HL-60 (cell line): ENCODE results near the gene STRIP2.
A peak's percentile ranks its signal among the peaks of the same experiment; 100 is the strongest.

Source experiments
- DNase-seq, 2 experiments: peaks; one replicate each; pipeline ENCODE4 v3.0.0-alpha.2; 2010 to 2020; ENCODE audit warnings: low read depth in 1 of 2, low spot score in 1 of 2
- H3K27ac ChIP-seq: fragments of 250-450 bp; sonication (Bioruptor Pico); replicated peaks from 2 replicates; pipeline ENCODE4 v1.5.1; 2020; ENCODE audit warnings: mild to moderate bottlenecking, moderate library complexity
- H3K27me3 ChIP-seq: fragments of 250-450 bp; sonication (Bioruptor Pico); 2 replicates; pipeline ENCODE4 v1.5.1; 2021; ENCODE audit warnings: mild to moderate bottlenecking, moderate library complexity; ENCODE audit not compliant: insufficient read depth, poor library complexity, severe bottlenecking
- H3K4me3 ChIP-seq: replicated peaks from 2 replicates; pipeline ENCODE4 v1.5.1; 2011; ENCODE audit warnings: mild to moderate bottlenecking, control low read depth, low read length; ENCODE audit not compliant: insufficient read depth
- GABPA ChIP-seq: IDR thresholded peaks from 2 replicates; pipeline ENCODE4 v1.6.1; 2012; ENCODE audit warnings: low read depth
- POLR2AphosphoS5 ChIP-seq: IDR thresholded peaks from 2 replicates; pipeline ENCODE4 v1.6.1; 2012; ENCODE audit warnings: low read depth
- SPI1 ChIP-seq: IDR thresholded peaks from 2 replicates; pipeline ENCODE4 v1.6.1; 2012; ENCODE audit warnings: low read depth, mild to moderate bottlenecking, borderline replicate concordance
- TF ChIP-seq, protein P1 (sequence below): IDR thresholded peaks from 2 replicates; pipeline ENCODE4 v1.6.1; 2012; ENCODE audit warnings: low read depth; ENCODE audit not compliant: insufficient replicate concordance
- TF ChIP-seq, protein P2 (sequence below): IDR thresholded peaks from one replicate; pipeline ENCODE4 v1.5.1; 2011; ENCODE audit warnings: low read length, control low read depth, inconsistent platforms; ENCODE audit not compliant: insufficient read depth

Gene STRIP2

DNA sequence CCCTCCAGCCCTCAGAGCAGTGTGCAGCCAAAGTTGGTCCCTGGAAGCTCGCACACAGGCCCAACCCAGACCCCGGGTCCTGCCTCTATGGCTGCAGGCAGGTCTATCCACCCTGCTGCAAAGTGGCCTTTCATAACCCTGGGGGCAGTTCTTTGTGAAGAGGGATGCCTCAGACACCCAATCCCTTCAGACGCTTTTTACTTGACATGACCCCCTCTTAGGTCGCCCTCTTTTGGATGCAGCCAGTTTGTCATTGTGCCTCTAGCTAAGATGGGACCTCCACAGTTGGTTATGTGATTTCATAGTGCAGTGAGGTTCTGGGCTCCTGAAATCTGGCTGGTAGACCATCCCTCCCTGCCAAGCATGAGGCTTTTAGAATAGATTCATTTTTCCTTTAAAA, 95.4 kb downstream of the STRIP2 start:
- H3K27ac ChIP-seq: no peak overlapping the region
- no peak for DNase-seq
- no peak for TF ChIP-seq GABPA
- no peak overlapping the region for H3K4me3 ChIP-seq
- H3K27me3 ChIP-seq: no peaks in the 10 kb centered on the region

DNA sequence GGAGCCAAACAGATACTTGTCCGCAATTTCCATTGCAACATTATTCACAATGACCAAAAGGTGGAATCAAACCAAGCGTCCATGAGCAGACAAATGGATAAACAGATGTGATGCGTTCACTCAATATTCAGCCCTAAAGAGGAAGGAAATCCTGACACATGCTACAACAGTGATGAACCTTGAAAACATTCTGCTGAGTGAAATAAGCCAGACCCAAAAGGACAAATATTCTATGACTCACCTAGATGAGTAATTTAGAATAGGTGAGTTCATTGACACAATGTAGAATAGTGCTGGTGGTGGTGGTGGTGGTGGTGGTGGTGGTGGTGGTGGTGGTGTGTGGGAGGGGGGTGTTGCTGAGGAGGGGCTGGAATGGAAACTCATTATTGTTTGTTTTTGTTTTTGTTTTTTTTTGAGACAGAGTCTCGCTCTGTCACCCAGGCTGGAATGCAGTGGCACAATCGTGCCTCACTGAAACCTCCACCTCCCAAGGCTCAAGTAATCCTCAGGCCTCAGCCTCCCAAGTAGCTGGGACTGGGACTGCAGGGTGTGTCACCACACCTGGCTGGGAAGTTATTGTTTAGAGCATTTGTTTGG, 96.7 kb downstream of the STRIP2 start:
- Histone ChIP-seq H3K27ac (no peak overlapping the region), H3K4me3 (no peak overlapping the region), H3K27me3 (no peaks in the 10 kb centered on the region)
- DNase-seq: peak in 1 of 2 experiments; percentile 3
- no peak for TF ChIP-seq POLR2AphosphoS5
- TF ChIP-seq GABPA: no peak
- TF ChIP-seq, protein P1, sequence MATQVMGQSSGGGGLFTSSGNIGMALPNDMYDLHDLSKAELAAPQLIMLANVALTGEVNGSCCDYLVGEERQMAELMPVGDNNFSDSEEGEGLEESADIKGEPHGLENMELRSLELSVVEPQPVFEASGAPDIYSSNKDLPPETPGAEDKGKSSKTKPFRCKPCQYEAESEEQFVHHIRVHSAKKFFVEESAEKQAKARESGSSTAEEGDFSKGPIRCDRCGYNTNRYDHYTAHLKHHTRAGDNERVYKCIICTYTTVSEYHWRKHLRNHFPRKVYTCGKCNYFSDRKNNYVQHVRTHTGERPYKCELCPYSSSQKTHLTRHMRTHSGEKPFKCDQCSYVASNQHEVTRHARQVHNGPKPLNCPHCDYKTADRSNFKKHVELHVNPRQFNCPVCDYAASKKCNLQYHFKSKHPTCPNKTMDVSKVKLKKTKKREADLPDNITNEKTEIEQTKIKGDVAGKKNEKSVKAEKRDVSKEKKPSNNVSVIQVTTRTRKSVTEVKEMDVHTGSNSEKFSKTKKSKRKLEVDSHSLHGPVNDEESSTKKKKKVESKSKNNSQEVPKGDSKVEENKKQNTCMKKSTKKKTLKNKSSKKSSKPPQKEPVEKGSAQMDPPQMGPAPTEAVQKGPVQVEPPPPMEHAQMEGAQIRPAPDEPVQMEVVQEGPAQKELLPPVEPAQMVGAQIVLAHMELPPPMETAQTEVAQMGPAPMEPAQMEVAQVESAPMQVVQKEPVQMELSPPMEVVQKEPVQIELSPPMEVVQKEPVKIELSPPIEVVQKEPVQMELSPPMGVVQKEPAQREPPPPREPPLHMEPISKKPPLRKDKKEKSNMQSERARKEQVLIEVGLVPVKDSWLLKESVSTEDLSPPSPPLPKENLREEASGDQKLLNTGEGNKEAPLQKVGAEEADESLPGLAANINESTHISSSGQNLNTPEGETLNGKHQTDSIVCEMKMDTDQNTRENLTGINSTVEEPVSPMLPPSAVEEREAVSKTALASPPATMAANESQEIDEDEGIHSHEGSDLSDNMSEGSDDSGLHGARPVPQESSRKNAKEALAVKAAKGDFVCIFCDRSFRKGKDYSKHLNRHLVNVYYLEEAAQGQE: no peak
- no peak for TF ChIP-seq SPI1
- TF ChIP-seq, protein P2, sequence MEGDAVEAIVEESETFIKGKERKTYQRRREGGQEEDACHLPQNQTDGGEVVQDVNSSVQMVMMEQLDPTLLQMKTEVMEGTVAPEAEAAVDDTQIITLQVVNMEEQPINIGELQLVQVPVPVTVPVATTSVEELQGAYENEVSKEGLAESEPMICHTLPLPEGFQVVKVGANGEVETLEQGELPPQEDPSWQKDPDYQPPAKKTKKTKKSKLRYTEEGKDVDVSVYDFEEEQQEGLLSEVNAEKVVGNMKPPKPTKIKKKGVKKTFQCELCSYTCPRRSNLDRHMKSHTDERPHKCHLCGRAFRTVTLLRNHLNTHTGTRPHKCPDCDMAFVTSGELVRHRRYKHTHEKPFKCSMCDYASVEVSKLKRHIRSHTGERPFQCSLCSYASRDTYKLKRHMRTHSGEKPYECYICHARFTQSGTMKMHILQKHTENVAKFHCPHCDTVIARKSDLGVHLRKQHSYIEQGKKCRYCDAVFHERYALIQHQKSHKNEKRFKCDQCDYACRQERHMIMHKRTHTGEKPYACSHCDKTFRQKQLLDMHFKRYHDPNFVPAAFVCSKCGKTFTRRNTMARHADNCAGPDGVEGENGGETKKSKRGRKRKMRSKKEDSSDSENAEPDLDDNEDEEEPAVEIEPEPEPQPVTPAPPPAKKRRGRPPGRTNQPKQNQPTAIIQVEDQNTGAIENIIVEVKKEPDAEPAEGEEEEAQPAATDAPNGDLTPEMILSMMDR: no peak

DNA sequence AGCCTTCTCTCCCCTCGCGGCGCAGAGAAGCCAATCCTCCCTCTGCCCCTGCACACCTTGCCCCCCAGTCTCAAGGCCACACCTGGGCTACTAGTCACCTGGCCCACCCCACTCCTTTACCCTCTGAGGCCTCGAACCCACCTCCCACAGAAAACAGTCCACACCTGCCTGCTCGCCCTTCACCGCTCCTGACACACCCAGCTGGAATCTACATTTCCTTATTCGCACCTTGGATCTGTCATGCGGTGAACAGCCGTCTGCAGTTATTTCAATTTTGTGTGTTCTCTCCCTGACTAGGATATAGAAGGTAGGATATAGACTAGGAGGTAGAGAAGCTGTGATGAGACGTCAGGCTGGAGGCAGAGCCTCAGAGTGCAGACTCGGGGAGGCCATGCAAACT, 97.5 kb downstream of the STRIP2 start:
- DNase-seq: no peak
- no peaks in the 10 kb centered on the region for H3K27me3 ChIP-seq
- H3K27ac ChIP-seq: no peak overlapping the region
- no peak for TF ChIP-seq POLR2AphosphoS5
- TF ChIP-seq SPI1: no peak
- no peak for TF ChIP-seq GABPA
- TF ChIP-seq, protein P1: no peak
- TF ChIP-seq, protein P2: no peak
- no peak overlapping the region for H3K4me3 ChIP-seq

DNA sequence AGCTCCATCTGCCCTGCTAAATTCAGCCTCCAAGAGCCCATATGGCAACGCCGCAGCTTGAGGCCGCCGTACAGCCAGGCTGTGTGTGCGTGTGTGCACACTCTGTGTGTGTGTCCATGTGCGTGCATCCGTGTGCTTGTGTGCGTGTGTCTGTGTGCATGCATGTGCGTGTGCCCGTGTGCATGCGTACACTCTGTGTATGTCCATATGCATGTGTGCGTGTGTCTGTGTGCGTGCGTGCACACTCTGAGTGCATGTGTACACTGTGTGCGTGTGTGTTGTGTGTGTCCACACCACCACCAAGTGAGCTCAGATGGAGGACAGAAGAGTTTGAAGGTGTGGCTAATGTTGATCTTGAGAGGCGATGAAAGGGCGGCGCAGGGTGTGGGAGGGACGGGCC, 98.1 kb downstream of the STRIP2 start:
- no peak for DNase-seq
- H3K27me3 ChIP-seq: no peaks in the 10 kb centered on the region
- TF ChIP-seq, protein P2: no peak
- TF ChIP-seq GABPA (no peak), POLR2AphosphoS5 (no peak), SPI1 (no peak)
- TF ChIP-seq, protein P1: no peak
- no peak overlapping the region for H3K4me3 ChIP-seq
- H3K27ac ChIP-seq: no peak overlapping the region
